Stimulated activated CD8-positive, alpha-beta memory T cell treated with anti-CD3 and anti-CD28 coated beads, Interleukin-15, amount 100 ng/mL, for 4 hours (primary cell): ENCODE measurements around the gene HOXD8.

ENCODE experiments used
- DNase-seq, 2 donors: peaks; one replicate each; pipeline ENCODE4 v3.0.0-alpha.2; 2020; ENCODE audit warnings: low read depth in 2 of 2

The HOXD8 gene

DNA sequence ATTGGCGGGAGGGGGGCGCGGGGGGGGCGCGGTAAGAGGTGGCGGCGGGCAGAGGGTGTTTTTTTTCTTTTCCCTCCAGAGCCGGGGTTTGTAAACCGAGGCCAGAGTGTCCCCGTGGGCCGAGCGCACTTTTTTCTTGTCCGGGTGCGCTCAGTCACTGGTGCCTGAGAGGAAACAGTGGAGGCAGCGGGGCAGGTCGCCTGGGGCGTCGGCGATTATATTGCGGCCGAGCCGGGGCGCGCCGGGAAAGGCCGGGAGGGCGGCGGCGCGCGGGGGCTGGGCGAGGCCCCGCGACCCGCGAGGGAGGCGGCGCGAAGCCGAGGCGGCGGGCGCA is 275 bp downstream of the HOXD8 start:
- no peak for DNase-seq

DNA sequence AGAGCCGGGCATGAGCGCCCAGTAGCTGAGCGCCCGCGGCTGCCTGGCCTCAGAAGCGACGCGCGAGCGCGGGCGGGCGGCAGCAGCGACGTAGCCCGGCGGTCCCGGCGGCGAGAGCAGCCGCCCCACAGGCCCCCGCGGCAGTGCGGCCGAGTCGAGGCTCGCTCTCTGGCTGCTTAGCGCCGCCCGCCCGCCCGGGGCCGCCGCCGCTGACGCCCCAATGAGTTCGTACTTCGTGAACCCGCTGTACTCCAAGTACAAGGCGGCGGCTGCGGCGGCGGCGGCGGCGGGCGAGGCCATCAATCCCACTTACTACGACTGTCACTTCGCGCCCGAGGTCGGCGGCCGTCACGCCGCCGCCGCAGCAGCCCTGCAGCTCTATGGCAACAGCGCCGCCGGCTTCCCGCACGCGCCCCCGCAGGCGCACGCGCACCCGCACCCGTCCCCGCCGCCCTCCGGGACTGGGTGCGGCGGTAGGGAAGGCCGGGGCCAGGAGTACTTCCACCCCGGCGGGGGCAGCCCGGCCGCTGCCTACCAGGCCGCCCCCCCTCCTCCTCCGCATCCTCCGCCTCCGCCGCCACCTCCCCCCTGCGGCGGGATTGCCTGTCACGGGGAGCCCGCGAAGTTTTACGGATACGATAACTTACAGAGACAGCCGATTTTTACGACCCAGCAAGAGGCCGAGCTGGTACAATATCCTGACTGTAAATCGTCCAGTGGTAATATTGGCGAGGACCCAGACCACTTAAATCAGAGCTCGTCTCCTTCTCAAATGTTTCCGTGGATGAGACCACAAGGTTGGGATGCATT is 847 bp downstream of the HOXD8 start:
- DNase-seq, result no peak

DNA sequence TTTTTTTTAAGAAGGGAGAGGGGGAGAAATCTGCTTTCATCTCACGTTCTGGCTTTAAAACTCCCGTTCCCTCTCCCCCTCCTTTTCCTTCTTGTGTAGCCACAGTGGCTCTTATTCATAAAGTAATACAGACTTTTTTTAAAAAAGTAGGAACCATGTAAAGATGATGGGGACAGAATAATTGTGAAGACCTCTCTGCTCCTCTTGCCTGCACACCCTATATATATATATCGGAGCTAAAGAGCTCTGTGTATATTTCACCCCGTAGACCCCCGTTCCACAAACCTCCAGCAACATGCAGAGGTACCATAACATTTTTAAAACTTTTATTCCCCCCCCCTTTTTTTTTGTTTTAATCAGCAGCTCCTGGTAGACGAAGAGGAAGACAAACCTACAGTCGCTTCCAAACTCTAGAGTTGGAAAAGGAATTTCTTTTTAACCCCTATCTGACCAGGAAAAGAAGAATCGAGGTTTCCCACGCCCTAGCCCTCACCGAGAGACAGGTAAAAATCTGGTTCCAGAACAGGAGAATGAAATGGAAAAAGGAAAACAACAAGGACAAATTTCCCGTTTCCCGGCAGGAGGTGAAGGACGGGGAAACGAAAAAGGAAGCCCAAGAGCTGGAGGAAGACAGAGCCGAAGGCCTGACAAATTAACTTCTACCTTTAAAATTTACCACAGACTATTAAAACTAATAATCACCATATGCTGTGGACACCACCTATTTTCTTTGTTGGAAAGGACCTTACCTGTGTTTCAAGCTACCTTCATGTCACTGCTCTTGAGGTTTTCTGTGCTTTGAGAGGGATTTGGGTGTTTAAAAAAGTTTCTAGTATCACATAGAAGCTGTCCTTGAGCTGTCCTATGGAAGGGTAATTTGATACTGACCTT is 1.7 kb downstream of the HOXD8 start:
- no peak for DNase-seq

DNA sequence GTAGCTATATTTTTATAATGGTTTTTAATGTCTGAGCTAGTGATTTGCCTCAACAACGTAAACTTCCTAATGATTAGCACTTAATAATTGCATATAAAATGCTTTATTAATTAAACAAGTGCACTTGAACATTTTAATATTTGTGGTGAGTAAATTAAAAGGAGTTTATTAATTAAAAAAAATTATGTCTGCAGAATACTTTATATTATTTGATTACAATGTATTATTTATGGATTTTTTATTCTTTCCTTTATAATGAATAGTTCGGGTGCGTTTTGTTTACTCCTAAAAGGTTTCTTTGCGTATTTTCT is 2.3 kb downstream of the HOXD8 start:
- DNase-seq, result no peak

DNA sequence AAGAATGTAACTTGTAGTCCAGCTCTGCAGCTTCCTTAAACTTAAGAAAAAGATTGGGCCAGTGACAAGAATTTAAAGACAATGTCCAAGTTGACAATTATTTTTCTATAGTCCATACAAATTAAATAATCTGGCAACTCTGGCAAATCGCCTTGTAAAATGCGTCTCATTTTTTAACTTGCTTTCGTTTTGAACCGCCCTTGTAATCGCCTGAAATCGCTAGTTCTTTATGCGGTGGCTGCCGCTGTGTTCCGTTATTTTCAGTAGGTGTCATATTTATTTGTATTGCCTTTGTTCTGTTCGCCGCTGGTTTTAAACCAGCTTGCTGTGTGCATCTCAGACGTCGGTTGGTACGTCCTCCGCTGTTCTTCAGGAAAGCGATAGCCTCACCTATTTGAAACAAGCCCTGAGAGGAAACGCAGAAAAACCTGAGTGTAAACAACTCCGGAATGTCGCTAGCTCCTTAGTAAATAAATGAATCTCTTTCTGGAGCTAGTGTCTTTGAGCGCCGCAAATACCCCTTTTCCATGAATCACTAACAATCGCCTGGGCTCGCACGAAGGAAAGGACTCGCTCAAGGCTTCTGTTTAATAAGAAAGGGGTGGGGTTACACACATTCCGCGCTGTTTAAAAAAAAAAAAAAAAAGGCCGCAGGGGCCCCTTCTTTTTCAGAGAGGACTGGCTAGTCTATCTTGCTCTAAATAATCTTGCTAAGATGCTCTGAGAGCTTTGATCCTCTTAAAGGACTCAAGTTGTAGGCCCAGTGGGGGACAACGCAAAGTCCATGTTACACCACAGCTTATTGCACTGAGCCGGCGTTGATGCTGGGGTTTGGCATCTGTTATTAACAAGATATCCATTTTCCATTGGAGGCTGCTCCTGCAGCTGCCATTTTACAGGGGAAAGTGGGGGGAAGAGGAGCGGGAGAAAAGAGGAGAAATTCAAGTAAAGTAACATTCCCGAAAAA is 3.0 kb downstream of the HOXD8 start:
- no peak for DNase-seq

DNA sequence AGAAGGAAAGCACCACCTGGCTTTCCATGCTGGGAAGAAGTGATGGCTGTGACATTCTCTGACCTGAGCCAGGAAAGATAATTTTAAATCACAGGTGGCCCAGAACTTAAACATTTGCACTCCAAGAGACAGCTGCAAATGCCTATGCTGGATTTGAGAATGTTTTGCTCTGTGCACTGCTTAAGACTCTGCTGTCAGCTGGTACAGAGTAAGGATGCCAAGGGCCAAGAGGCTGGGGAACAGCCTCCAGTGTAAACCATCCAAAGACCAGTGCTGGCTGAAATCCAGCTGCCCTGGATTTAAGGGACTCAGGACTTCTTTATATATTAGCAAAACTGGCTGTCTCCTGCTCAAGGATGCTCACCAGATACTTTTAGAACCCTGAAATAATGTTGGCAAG is 3.9 kb downstream of the HOXD8 start:
- DNase-seq, result no peak

DNA sequence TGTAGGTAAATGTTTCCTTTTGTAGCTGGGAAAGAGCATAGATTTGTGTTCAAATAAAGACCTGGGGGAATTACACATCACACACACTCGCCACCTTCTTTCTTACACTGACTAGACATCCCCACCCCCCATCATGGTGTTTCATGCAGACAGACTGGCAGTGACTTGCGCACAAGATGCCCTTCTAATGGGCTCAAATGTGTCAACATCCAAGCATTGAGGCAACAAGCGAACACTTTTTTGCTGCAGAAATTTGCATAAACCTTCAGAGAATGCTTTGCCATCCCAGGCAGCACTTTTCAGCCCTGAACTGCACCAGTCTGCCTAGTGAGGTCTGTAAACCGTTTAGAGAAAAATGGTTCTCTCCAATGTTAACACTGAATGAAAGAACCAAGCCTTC is 4.5 kb downstream of the HOXD8 start:
- DNase-seq, result no peak

DNA sequence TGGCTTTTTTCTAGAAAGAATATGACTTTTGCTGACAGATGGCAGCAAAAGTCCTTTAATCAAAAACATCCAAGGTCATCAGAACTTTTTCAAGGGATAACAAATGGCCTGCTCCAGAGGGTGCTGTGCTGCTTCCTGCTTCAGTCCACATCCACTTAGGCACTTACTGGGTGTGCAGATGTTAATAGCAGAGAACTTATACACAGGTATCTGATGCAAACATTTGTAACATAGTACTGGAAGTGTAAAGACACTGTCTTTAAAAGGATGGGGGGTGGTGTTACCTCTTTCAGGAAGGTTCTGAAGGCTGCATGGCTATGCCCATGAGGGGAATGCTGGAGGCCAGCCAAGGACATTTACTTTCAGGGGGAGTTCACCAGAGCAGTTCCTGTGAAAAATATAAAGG is 5.5 kb downstream of the HOXD8 start:
- DNase-seq, result no peak

DNA sequence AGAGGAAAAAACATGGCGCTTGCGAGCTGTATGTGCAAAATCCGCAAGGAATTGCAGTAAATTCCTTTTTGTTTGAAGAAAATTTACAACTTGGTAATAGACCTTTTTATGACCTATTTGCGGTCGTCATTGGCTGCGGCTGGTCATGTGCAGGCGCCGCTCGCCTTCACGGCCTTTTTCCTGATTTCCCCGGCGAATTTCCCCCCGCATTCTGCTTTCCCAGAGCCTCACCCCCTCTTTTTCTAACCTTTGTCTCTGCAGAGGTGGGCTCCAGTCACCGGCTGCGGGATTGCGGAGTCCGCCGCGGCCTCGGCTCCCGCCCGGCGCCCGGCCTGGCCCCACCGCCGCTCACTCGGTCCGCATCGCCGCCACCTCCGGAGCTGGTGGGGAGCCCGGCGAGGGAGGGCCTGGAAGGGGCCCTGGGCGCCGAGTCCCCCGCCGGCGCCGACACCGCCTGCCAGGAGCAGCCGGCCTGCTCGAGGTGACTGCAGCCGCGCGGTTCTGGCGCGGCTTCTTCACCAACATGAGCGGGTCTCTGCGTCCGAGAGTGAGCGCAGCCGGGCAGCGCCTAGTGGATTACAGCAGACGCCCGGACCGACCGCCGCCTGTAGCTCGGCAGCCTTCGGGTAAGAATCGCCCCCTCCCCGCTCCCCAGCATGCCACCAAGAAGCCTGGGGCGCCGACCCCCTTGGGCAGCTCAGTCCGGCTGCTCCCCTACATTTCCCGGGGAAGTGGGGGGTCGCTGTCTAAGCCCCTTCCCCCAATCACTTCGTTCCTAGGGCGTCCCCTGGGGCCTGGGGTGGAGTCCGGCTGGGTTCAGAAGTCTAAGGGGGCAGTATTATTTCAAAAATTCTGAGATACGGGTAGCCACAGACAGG is 7.1 kb downstream of the HOXD8 start:
- no peak for DNase-seq

DNA sequence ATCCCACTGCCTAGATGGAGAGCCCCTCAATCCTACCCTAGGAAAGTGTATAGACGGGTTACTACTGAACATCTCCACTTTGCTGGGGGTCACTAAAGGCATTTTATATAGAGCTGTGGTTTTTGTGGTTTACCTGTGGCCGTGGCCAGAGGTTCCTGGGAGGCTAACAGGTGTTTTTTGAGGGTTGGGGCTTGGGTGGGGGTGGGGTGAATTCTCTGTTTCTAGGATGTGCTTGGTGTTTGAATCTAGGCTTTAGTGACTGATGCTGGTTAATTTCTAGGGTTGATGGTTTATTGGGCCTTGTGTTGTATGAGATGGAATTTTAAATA is 7.7 kb downstream of the HOXD8 start:
- DNase-seq, result no peak

DNA sequence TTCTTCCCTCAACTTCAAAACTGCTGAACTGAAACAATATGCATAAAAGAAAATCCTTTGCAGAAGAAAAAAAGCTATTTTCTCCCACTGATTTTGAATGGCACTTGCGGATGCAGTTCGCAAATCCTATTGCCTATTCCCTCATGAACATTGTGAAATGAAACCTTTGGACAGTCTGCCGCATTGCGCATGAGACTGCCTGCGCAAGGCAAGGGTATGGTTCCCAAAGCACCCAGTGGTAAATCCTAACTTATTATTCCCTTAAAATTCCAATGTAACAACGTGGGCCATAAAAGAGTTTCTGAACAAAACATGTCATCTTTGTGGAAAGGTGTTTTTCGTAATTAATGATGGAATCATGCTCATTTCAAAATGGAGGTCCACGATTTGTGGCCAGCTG is 8.4 kb downstream of the HOXD8 start:
- DNase-seq, result no peak

DNA sequence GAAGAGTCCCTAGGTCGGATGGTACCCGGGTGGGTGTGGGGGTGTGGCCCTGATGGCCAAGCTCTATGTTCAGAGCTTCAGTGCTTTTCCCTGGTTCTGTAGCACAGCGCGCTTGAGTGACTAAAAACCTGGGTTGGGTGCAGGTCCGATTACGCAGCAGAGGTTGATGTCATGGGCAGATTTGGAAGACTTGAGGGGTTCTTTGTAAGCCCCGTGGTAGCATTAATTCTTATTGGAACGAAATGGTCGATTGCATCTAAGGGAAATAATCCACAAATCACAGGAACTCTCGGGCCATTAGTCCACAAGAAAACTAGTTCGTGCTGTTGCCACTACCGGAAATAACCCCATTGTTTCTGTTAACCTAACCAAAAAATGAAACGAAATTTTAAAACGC is 9.0 kb downstream of the HOXD8 start:
- DNase-seq, result no peak

DNA sequence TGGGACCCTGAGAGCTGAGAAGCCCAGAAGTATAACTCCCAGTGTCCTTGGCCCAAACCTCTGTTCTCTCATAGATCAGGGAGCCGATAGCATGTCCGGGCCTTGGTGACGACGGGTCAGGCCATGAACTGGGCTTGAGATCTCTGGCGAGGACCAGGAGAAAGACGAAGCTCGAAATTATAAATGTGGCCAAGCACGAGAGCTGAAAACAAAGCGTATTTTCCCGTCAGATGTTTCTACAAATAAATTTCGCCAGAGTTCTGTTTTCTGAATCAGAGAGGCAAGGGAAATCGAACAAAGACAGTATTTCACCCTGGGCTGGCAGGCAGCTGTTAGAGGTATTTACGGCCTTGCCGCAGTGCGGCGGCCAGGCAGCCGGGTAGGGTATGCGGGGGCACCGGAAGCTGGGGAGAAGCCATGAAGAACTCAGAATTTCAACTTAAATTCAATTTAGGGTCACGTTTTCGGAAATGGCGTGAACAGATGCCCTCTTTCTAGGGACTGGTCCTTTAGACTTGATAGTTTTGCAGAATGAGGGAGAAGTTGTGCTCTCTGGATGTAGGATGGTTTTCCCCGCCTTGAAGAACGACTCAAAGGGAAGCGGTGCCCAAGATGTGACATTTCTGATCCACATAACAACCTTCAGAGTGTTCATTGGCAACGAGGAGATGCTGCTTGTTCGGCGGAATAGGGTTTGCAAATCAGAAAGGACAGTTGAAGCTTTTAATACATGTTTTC is 9.6 kb downstream of the HOXD8 start:
- no peak for DNase-seq

DNA sequence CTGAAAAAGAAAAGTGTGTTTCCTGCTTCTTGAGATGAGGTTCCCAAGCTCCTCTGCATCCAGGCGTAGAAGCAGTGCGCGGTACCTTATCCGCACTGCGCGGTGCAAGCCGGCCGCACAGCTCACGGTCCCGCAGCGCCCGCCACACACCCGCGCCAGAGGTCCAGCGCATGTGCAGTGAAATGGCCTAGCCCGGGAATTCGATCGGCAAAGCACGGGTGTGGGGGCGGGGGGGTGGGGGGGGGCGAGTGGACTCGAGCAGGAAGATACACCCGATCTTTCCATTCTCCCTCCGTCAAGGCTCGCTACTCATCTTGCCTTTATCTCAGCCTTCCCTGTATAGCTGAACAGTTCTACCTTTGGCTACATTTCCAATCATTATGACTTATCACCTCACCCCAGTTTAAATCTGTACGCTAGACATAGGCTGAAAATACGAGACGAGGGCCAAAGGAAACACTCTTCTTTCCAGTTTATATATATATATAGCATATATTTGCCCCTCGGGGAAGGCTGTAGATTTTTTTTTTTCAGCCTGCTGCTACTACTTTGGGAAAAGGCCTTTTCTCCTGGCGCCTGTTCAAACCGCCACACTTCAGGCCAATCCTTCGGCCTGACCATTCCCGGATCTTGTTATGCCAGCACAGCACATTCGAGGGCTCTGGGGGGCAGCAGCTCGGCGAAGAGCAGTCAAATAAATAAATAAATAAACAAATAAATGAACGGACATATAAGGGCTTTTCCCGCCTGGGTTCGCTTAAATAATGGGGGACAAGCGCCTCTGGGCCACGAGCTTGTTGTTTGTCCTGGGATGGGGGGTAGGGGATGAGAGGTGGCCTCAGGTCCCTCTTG is 10.4 kb downstream of the HOXD8 start:
- DNase-seq, result no peak

DNA sequence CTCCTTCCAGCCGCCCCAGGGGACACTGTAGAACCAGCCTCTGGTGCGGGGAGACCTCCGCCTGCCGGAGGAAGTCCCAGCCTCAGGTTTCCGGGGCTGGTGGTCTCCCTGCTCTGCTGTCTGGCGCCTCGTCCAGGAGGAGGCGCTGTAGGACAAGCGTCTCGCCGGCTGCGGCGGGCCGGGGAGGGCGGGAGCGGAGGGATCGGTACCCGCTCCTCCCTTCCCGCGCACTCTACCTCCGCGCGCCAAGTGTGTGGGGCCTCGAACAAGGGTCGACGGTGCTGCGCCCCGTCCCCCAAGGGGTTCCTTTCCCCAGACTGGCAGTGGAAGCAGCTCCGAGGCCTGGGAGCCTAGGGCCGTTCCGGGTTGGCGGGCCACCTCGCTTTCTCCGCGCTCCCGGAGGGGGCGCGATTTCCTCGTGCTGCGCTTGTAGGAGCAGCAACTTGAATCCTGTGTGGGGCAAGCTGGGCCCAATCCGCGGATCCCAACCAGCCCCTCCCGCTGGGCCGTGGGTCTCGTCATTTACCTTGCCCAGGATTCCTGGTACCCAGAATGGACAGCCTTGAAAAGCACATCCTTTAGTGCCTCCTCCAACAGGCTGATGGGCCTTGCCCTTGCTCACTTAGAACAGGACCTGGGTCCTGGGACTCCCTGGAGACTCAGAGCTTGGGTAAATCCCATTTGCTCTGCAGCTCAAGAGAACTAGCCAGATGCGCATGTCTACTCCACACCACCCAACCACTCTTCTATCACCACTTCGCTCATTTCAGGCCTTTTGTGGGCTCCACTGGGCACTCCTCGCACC is 11.2 kb downstream of the HOXD8 start:
- DNase-seq, result peak in 1 of 2 donors; percentile 18

DNA sequence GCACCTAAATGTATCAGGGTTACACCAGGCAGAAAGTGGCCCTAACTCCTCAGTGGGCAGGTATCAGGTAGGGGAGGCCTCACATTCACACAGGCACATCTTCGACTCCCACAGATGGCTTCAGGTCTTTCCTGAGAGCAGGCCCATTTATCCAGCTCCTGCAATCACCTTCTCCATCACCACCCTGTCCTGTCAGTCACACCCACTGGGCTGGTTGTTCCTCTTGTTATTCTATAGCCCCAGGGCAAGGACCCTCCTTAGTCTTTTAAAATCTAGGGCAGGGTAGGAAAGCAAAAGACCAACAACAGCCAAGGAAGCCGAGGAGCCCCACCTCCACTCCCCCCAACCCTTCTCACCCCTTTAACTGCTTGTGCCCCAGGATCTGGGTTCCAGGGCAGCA is 12.8 kb downstream of the HOXD8 start:
- no peak for DNase-seq

DNA sequence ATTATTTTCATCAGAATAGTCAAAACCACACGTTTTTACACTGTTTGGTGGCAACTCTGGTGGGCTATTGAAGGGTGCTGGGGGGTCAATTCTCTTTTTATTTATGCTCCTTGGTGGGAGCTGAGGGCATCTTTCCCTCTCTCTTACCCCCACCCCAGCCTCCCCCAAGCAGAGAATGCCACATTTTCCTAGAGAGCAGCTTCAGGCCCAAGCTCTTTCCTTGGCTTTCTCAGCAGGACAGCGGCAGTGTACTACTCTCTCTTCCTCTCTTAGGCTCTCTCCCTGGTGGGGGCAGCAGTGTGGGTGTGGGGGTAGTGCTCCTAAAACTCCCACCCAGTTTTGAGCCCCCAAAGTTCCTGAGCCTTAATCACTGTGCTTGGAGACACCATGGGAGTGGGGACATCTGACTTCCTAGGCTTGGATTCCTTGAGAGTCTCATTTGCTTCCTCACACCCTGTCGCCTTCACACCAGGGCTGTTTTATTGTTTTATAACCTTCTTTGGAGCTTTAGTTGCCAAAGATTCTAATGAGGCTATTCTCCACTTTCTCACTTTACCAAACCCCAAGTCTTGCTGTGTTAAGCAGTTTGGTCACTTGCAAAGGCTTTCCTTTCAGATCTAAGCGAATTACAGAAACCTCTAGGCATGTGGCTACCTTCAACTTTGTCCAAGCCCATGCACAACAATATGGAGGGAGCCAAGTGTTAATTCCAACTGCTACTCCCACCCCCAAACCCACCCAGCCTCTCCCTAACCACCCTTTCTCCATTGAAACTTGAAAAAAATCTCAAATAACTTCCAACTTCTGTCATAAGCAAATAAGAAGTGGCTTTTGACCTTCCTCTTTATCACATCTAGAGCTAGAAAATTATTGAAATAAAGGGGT is 15.8 kb downstream of the HOXD8 start:
- DNase-seq, result no peak

DNA sequence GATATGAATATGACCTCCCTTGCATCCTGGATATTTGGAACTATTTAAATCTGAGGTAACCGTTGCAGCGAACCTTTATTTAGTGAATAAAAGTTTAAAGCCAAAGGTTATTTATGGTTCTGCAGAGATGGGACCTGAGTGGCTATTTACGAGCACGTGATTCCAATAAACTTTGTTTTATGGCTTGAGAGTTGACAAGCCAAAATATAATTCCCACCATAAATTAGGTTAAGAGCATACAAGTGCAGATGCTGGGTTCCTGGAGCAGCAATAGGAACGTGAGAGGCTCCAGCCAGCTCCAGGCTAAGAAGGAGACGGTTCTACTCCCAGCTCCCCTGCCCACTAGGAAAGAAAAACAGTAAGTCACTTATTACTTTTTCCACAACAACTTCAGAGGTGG is 16.6 kb downstream of the HOXD8 start:
- no peak for DNase-seq
